HG03565 (cell line): Measurements from ENCODE around the gene JCAD.

Experiments
- ATAC-seq: cut with Tn5 transposase; IDR thresholded peaks from one replicate; pipeline ENCODE4 v1.9.1; 2021; ENCODE audit warnings: mild to moderate bottlenecking, moderate library complexity; ENCODE audit not compliant: unreplicated experiment

The JCAD gene

DNA sequence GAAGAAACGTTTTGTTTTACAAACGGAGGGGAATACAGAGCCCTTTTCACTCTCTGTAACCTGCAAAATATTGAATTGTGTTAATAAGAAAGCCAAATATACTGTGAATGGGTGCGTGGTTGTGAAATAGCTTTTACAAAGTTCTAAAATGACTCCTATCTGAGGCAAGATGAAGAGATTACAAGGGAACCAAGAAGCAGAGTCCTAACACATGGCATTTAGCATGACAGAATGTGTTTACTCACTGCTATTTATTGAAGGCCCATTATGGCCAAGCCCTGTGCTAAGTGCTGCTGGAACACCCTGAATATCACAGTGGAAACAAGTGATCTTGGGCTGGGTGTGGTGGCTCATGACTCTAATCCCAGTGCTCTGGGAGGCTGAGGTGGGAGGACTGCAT is 12.9 kb downstream of the JCAD start:
- no peak for ATAC-seq

DNA sequence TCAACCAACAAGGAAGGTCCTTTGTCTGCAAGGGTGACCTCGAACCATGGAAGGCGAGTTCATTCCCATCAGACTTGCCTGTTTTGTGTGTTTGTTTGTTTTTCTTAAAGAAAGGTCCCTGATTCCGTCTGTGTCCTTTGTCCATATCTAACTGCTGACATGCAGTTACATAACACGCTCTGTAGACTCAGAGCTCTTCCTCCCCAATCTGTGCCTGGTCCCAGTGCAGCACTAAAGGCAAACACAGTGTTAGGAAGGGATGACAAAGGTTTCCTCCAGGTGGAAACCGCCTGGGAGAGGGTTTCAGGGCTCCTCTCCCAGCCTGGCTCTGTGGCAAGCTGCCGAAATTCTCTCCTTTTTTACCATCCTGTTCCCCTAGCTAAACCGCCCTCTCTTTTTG is 13.4 kb downstream of the JCAD start:
- no peak for ATAC-seq

- no peak for ATAC-seq
Measured at GRCh38 chr10:30043476-30044270, 15.7 kb downstream of the JCAD start.

- no peak for ATAC-seq
Measured at GRCh38 chr10:30042820-30043219, 16.6 kb downstream of the JCAD start.

GRCh38 chr10:30041196-30042105 is 17.9 kb downstream of the JCAD start:
- ATAC-seq = no peak

DNA sequence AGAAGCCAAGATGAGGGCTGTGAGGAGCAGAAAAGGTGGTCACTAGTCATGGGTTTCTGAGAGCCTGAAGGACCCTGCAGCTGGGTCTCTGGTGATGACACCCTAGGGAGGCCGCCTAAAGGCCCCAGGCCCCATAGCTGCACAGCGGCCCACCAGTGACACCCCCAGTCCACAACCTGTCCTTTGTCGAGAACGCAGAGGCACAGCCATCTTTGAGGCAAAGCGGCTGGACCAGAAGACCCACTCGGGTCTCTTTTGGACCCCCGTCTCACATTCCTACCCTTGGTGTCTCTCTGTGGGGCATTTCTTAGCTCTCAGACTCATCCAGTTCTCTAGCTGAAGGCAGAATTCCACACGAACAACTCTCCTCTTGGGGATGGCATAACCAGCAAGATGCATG is 18.8 kb downstream of the JCAD start:
- no peak for ATAC-seq

GRCh38 chr10:30039988-30040387 is 19.4 kb downstream of the JCAD start:
- no peak for ATAC-seq

- ATAC-seq = no peak
Measured at GRCh38 chr10:30039567-30039966, 19.8 kb downstream of the JCAD start.

- no peak for ATAC-seq
Measured at GRCh38 chr10:30038781-30039536, 20.4 kb downstream of the JCAD start.

DNA sequence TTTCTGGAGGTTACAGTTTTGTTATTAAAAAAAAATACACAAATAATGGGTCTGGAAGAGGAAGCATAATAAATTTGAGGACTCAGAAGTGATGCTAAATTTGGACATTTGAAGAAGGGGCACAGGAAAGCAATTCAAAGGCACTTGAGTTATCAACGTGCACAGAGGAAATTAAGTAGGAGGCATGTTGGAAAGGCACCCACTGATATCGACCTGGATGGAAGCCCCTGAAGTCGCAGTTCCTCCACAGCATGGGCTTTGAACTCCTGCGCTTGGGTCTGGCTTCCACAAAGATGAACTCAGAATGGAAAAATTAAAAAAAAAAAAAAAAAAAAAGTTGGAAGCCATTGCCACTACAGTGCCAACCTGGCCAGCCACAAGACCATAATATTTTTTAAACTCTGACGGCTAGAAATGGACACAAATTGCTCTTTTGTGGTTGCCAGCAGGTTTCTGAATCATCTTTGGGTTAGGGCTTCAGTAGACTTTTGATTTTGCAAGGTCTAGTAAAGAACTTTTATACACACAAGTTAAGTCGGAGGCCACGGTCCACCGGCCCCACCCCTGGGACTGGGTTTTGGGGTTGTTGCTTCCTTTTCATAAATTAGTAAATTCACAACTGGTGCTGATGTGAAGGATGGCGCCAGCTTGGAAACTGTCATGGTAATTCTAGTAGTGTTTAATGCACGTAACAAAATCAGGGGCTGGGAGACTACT is 21.6 kb downstream of the JCAD start:
- ATAC-seq = no peak

DNA sequence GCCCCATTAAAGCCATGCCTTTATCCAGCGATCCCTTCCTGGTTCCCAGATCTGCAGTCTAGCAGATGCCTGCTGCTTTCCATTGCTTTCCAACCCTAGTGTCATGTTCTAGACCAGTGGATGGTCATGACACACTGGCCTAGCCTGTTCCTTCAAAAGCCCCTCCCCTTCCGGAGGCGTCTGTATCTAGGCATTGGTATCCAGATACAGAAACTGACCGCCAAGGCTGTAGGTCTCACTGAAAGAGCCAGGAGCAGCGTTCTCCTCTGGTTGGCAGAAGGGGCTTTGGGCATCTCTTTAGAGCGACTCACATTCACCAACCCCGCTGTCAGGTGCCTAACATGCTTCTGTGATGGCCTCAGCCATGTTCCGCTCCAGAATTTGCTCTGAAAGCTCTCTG is 22.6 kb downstream of the JCAD start:
- ATAC-seq = no peak

GRCh38 chr10:30036341-30036740 is 23.0 kb downstream of the JCAD start:
- no peak for ATAC-seq

GRCh38 chr10:30034433-30035137 is 24.8 kb downstream of the JCAD start:
- peak; percentile 75 for ATAC-seq

DNA sequence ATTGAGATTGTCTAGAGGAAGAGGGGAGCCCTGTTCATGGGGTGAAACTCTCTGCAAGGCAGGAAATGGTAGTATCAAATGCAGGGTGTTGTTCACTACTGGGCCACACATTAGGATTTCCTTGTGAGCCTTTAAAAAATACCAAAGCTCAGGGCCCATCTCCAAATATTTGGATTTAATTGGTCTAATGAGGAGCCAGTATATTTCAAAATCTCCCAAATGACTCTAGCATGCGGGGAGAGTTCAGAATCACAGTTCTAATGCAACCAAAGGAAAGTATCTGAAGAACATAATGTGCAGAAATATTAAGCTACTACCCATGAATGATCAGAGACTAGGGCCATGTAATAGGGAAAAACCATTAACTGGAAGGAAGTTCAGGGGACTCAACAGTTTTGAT is 27.3 kb downstream of the JCAD start:
- no peak for ATAC-seq

DNA sequence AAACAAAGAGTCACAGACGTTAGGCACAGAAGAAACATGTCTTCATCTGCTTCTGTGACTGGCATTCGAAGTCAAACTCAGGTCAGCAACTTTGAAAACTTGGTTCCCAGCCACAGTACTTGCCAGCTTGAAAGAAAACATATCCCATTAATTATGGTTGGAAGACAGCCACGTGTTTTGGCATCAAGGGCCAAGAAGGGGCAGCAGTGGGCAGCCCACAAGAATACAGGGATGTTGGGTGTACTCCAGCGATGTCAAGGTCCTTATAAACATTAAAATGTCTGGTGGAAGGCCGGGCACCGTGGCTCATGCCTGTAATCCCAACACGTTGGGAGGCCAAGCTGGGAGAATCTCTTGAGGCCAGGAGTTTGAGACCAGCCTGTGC is 29.5 kb downstream of the JCAD start:
- no peak for ATAC-seq

- ATAC-seq = no peak
Measured at GRCh38 chr10:30029164-30029871, 30.1 kb downstream of the JCAD start.

DNA sequence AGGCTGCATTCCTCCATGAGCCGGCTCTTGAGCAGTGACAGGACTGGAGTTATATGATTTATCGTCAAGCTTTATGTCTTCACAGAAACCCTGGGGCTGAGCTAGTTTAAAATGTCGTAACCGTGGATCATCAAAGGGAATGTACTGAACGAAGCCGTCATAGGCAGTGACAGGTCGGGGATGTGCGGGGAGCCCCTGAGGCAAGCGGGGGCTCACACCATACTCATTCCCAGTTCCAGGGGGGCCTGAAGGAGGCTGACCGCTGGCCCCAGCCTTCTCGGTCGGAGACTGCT is 30.7 kb downstream of the JCAD start:
- no peak for ATAC-seq

DNA sequence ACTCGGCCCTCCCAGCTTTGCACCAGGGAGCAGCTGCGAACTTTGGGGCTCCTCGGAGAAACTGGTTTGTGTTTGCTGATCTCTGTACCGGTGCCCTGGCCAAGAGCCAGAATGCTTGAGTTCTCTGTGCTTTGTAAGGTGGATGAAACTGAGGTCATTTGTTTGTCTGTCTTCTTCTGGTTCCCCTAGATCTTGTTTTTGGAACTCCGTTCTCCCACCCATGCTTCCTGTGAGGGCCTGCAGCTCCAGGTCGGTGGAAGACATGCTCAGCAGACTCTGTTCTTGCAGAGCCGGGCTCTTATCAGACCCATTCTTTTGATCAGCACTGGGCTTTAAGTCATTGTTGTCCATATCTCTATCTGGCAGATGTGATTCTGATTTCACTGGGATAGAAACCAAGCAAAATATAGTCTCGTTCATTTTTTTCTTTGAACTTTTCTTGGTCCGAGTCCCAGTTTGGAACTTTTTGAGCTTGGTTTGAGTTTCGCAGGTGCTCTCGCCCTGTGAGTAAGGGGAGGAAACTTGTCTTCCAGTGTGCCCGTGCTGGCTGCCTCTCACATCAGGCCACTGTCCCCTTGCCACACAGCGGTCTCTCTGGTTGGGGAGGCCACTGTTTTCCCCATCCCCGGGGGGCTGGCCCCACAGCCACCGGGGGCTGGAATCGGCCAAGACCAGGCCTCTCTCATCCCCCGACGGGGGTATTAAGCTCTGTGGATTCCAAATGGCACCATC is 31.2 kb downstream of the JCAD start:
- no peak for ATAC-seq
